SK-N-SH treated with all-trans-retinoic acid at 6 μM for 48 hours (cell line): ENCODE measurements around the gene KCTD17.
A peak's percentile ranks its signal among the peaks of the same experiment; 100 is the strongest.

ENCODE experiments used
- ATAC-seq: fragments of 200-7000 bp; cut with Tn5 transposase; 3 replicates; pipeline ENCODE4 v1.9.1; 2020; ENCODE audit warnings: mild to moderate bottlenecking, moderate library complexity
- ARNTL ChIP-seq: fragments of 450-650 bp; formaldehyde crosslinking; IDR thresholded peaks from 2 replicates; pipeline ENCODE4 v1.5.0; 2020; ENCODE audit warnings: low read depth, mild to moderate bottlenecking, moderate library complexity, borderline replicate concordance
- BACH2 ChIP-seq: fragments of 250-450 bp; sonication (Bioruptor Pico); IDR thresholded peaks from 2 replicates; pipeline ENCODE4 v1.9.0; 2021; ENCODE audit warnings: mild to moderate bottlenecking, borderline replicate concordance
- CSDC2 ChIP-seq: fragments of 250-450 bp; sonication (Bioruptor Pico); IDR thresholded peaks from 2 replicates; pipeline ENCODE4 v1.5.0; 2020; ENCODE audit warnings: mild to moderate bottlenecking, moderate library complexity
- ESRRG ChIP-seq: fragments of 250-450 bp; sonication (Bioruptor Pico); IDR thresholded peaks from 2 replicates; pipeline ENCODE4 v1.6.1; 2021; ENCODE audit warnings: mild to moderate bottlenecking
- GLIS3 ChIP-seq: fragments of 250-450 bp; sonication (Bioruptor Pico); IDR thresholded peaks from 2 replicates; pipeline ENCODE4 v1.5.0; 2020; ENCODE audit warnings: mild to moderate bottlenecking, moderate library complexity
- ISL1 ChIP-seq: fragments of 250-450 bp; sonication (Bioruptor Pico); IDR thresholded peaks from 2 replicates; pipeline ENCODE4 v2.1.2; 2022; ENCODE audit warnings: mild to moderate bottlenecking, moderate library complexity
- OSR1 ChIP-seq: fragments of 250-450 bp; sonication (Bioruptor Pico); IDR thresholded peaks from 2 replicates; pipeline ENCODE4 v1.8.0; 2022; ENCODE audit warnings: moderate library complexity, mild to moderate bottlenecking, inconsistent platforms
- PPARA ChIP-seq: fragments of 250-450 bp; sonication (Bioruptor Pico); IDR thresholded peaks from 2 replicates; pipeline ENCODE4 v1.5.0; 2020; ENCODE audit warnings: mild to moderate bottlenecking, borderline replicate concordance
- RARB ChIP-seq: fragments of 250-450 bp; sonication (Bioruptor Pico); IDR thresholded peaks from 2 replicates; pipeline ENCODE4 v1.8.0; 2021; ENCODE audit warnings: mild to moderate bottlenecking, moderate library complexity
- SNAI2 ChIP-seq: fragments of 250-450 bp; sonication (Bioruptor Pico); IDR thresholded peaks from 2 replicates; pipeline ENCODE4 v1.5.0; 2020; ENCODE audit warnings: mild to moderate bottlenecking, moderate library complexity
- TCF4 ChIP-seq: fragments of 250-450 bp; sonication (Bioruptor Pico); IDR thresholded peaks from 2 replicates; pipeline ENCODE4 v1.8.0; 2021; ENCODE audit warnings: mild to moderate bottlenecking, moderate library complexity, borderline replicate concordance
- ZC3H10 ChIP-seq: fragments of 250-450 bp; sonication (Bioruptor Pico); IDR thresholded peaks from 2 replicates; pipeline ENCODE4 v1.5.1; 2021; ENCODE audit warnings: mild to moderate bottlenecking, moderate library complexity
- ZFP3 ChIP-seq: fragments of 250-450 bp; sonication (Bioruptor Pico); IDR thresholded peaks from 2 replicates; pipeline ENCODE4 v1.5.0; 2020; ENCODE audit warnings: mild to moderate bottlenecking, moderate library complexity
- ZFP30 ChIP-seq: fragments of 450-650 bp; formaldehyde crosslinking; IDR thresholded peaks from 2 replicates; pipeline ENCODE4 v1.5.0; 2022; ENCODE audit warnings: mild to moderate bottlenecking, moderate library complexity
- ZNF565 ChIP-seq: fragments of 450-650 bp; formaldehyde crosslinking; conservative IDR thresholded peaks from 2 replicates; pipeline ENCODE4 v1.5.0; 2020; ENCODE audit warnings: low read depth, mild to moderate bottlenecking, moderate library complexity
- ZNF70 ChIP-seq: fragments of 450-650 bp; formaldehyde crosslinking; IDR thresholded peaks from 2 replicates; pipeline ENCODE4 v1.5.0; 2020; ENCODE audit warnings: mild to moderate bottlenecking, moderate library complexity
- ZNF8 ChIP-seq: fragments of 450-650 bp; formaldehyde crosslinking; IDR thresholded peaks from 2 replicates; pipeline ENCODE4 v1.5.0; 2020; ENCODE audit warnings: mild to moderate bottlenecking, moderate library complexity
- TF ChIP-seq, protein P1 (sequence below): fragments of 250-450 bp; sonication (Bioruptor Pico); IDR thresholded peaks from 2 replicates; pipeline ENCODE4 v1.8.0; 2021; ENCODE audit warnings: low read depth, mild to moderate bottlenecking, moderate library complexity, borderline replicate concordance
- TF ChIP-seq, protein P2 (sequence below): fragments of 250-450 bp; sonication (Bioruptor Pico); IDR thresholded peaks from 2 replicates; pipeline ENCODE4 v1.5.0; 2020; ENCODE audit warnings: mild to moderate bottlenecking, moderate library complexity
- TF ChIP-seq, protein P3 (sequence below): fragments of 250-450 bp; sonication (Bioruptor Pico); IDR thresholded peaks from 2 replicates; pipeline ENCODE4 v1.5.1; 2021; ENCODE audit warnings: mild to moderate bottlenecking, moderate library complexity
- TF ChIP-seq, protein P4 (sequence below): fragments of 250-450 bp; sonication (Bioruptor Pico); IDR thresholded peaks from 2 replicates; pipeline ENCODE4 v1.8.0; 2020; ENCODE audit warnings: mild to moderate bottlenecking, moderate library complexity, borderline replicate concordance
- TF ChIP-seq, protein P5 (sequence below): fragments of 250-450 bp; sonication (Bioruptor Pico); IDR thresholded peaks from 2 replicates; pipeline ENCODE4 v1.5.1; 2020; ENCODE audit warnings: low read depth, mild to moderate bottlenecking, moderate library complexity

KCTD17 gene

DNA sequence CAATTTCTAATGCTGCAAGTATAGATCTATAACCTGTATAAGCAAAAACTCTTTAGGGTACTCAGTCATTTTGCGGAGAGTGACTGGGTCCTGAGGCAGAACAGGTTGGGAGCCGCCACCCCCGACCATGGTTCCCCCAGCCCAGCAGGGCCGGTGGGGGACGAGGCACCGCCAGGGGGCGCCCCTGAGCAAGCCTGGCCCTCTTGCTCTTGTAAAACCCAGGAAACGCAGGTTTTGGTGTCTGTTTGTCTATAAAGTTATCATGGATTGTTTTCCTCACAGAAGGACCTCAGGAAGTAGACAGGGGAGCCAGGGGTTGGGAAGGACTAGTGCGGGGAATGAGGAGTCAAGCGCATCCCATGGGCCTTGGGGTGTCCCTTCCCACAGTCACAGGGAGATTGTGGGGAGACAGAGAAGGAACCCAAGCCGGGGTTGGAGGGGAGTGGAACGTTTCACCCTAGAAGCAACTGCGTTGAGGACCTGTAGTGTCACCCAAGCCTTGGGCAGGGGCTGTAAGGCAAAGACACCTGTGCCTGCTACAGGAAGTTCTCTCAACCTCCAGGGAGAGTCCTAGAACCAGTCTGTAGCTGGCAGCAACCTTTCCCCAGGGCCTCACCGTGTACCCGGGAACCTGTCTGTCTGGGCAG is 26.4 kb downstream of the KCTD17 start (continued):
- TF ChIP-seq CSDC2 (CRISPR knock-in tag) (no peak), ESRRG (CRISPR knock-in tag) (no peak)

DNA sequence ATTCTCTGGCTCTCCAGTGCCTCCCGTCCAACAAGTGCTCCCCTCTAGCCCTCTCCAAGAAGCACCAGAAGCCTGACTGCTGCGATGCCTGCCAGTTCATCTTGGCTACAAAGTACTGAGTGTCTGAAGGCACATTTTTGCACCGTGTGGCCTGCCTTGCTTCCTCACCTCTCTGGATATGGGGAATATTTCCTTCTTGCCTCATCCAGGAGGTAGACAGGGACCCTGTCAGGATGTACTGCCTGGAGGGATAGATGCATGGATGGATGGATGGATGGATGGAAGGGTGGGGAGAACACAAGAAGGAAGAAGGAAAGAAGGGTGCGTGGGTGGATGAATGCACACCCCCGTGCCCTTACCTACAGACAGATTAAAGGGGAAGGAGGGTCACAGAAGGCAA is 27.6 kb downstream of the KCTD17 start:
- TF ChIP-seq, protein P1, sequence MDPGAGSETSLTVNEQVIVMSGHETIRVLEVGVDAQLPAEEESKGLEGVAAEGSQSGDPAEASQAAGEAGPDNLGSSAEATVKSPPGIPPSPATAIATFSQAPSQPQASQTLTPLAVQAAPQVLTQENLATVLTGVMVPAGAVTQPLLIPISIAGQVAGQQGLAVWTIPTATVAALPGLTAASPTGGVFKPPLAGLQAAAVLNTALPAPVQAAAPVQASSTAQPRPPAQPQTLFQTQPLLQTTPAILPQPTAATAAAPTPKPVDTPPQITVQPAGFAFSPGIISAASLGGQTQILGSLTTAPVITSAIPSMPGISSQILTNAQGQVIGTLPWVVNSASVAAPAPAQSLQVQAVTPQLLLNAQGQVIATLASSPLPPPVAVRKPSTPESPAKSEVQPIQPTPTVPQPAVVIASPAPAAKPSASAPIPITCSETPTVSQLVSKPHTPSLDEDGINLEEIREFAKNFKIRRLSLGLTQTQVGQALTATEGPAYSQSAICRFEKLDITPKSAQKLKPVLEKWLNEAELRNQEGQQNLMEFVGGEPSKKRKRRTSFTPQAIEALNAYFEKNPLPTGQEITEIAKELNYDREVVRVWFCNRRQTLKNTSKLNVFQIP: no peak
- TF ChIP-seq PPARA (CRISPR knock-in tag) (no peak), TCF4 (CRISPR knock-in tag) (no peak), ZNF70 (CRISPR knock-in tag) (no peak), GLIS3 (CRISPR knock-in tag) (no peak), ISL1 (CRISPR knock-in tag) (no peak), ZFP30 (CRISPR knock-in tag) (no peak), ZC3H10 (CRISPR knock-in tag) (no peak), ESRRG (CRISPR knock-in tag) (no peak), SNAI2 (CRISPR knock-in tag) (no peak), BACH2 (CRISPR knock-in tag) (no peak), ZFP3 (CRISPR knock-in tag) (no peak), CSDC2 (CRISPR knock-in tag) (no peak), RARB (no peak), ARNTL (CRISPR knock-in tag) (no peak)
- TF ChIP-seq, protein P2, sequence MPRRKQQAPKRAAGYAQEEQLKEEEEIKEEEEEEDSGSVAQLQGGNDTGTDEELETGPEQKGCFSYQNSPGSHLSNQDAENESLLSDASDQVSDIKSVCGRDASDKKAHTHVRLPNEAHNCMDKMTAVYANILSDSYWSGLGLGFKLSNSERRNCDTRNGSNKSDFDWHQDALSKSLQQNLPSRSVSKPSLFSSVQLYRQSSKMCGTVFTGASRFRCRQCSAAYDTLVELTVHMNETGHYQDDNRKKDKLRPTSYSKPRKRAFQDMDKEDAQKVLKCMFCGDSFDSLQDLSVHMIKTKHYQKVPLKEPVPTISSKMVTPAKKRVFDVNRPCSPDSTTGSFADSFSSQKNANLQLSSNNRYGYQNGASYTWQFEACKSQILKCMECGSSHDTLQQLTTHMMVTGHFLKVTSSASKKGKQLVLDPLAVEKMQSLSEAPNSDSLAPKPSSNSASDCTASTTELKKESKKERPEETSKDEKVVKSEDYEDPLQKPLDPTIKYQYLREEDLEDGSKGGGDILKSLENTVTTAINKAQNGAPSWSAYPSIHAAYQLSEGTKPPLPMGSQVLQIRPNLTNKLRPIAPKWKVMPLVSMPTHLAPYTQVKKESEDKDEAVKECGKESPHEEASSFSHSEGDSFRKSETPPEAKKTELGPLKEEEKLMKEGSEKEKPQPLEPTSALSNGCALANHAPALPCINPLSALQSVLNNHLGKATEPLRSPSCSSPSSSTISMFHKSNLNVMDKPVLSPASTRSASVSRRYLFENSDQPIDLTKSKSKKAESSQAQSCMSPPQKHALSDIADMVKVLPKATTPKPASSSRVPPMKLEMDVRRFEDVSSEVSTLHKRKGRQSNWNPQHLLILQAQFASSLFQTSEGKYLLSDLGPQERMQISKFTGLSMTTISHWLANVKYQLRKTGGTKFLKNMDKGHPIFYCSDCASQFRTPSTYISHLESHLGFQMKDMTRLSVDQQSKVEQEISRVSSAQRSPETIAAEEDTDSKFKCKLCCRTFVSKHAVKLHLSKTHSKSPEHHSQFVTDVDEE (CRISPR knock-in tag): no peak
- TF ChIP-seq, protein P3, sequence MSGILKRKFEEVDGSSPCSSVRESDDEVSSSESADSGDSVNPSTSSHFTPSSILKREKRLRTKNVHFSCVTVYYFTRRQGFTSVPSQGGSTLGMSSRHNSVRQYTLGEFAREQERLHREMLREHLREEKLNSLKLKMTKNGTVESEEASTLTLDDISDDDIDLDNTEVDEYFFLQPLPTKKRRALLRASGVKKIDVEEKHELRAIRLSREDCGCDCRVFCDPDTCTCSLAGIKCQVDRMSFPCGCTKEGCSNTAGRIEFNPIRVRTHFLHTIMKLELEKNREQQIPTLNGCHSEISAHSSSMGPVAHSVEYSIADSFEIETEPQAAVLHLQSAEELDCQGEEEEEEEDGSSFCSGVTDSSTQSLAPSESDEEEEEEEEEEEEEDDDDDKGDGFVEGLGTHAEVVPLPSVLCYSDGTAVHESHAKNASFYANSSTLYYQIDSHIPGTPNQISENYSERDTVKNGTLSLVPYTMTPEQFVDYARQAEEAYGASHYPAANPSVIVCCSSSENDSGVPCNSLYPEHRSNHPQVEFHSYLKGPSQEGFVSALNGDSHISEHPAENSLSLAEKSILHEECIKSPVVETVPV (CRISPR knock-in tag): no peak
- TF ChIP-seq, protein P4, sequence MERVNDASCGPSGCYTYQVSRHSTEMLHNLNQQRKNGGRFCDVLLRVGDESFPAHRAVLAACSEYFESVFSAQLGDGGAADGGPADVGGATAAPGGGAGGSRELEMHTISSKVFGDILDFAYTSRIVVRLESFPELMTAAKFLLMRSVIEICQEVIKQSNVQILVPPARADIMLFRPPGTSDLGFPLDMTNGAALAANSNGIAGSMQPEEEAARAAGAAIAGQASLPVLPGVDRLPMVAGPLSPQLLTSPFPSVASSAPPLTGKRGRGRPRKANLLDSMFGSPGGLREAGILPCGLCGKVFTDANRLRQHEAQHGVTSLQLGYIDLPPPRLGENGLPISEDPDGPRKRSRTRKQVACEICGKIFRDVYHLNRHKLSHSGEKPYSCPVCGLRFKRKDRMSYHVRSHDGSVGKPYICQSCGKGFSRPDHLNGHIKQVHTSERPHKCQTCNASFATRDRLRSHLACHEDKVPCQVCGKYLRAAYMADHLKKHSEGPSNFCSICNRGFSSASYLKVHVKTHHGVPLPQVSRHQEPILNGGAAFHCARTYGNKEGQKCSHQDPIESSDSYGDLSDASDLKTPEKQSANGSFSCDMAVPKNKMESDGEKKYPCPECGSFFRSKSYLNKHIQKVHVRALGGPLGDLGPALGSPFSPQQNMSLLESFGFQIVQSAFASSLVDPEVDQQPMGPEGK: no peak
- TF ChIP-seq, protein P5, sequence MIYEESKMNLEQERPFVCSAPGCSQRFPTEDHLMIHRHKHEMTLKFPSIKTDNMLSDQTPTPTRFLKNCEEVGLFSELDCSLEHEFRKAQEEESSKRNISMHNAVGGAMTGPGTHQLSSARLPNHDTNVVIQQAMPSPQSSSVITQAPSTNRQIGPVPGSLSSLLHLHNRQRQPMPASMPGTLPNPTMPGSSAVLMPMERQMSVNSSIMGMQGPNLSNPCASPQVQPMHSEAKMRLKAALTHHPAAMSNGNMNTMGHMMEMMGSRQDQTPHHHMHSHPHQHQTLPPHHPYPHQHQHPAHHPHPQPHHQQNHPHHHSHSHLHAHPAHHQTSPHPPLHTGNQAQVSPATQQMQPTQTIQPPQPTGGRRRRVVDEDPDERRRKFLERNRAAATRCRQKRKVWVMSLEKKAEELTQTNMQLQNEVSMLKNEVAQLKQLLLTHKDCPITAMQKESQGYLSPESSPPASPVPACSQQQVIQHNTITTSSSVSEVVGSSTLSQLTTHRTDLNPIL (CRISPR knock-in tag): no peak
- TF ChIP-seq, all 23 proteins: peak for 0

DNA sequence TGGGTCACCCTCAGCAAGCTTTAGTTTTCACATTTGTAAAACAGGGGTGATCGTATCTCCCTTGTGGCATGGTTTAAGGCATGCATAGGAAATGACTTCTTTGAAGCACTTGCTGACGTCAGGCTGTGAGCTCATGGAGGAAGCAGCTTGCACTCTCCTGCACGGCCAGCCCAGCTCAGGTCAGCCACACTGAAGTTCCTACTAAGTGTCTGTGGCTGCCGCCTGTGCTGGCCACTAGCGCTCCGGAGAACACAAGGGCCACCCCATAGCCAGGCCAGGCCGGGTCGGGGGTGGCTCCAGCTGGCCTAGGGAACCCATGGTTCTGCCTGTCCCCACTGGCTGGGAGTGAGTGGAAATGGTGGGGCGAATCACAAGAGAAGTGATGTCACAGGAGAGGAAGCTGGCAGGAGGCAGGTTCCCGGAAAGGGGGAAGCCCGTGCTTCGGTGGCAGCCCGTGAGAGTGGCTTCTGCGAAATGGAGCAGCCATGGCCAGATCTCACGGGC is 28.2 kb downstream of the KCTD17 start:
- ATAC-seq: peak; percentile 15; the same call in 2 of the 3 replicates
- TF ChIP-seq CSDC2 (CRISPR knock-in tag) (no peak), ZNF8 (no peak), ZNF565 (CRISPR knock-in tag) (no peak), ARNTL (CRISPR knock-in tag) (no peak), ISL1 (CRISPR knock-in tag) (no peak), BACH2 (CRISPR knock-in tag) (no peak), ZNF70 (CRISPR knock-in tag) (no peak), ZFP3 (CRISPR knock-in tag) (no peak), OSR1 (CRISPR knock-in tag) (no peak), PPARA (CRISPR knock-in tag) (no peak), ZC3H10 (CRISPR knock-in tag) (no peak)
- TF ChIP-seq, protein P3 (CRISPR knock-in tag): no peak
- TF ChIP-seq, protein P5 (CRISPR knock-in tag): no peak

More for the DNA sequence above, 27.6 kb downstream of the KCTD17 start:
- no peak for ATAC-seq
